Measurements from ENCODE around the gene MMS22L.

Gene MMS22L

GRCh38 chr6:97189767-97190166 is 93.2 kb downstream of the MMS22L start:
- no peak for TF ChIP-seq FOXP2 (optimal IDR thresholded peaks at IDR 0.05; ENCODE audit: borderline replicate concordance, extremely low read depth, extremely low read length, insufficient read depth)
- TF ChIP-seq TAF1 (IDR thresholded peaks at IDR 0.05; ENCODE audit: borderline replicate concordance, insufficient read depth, low read length) = no peak
- TF ChIP-seq REST (IDR thresholded peaks at IDR 0.05; ENCODE audit: insufficient read depth in 1 of 2, low read depth in 2 of 2, low read length in 2 of 2) = no peak
- TF ChIP-seq SIN3A (IDR thresholded peaks at IDR 0.05; ENCODE audit: borderline replicate concordance, insufficient read depth, low read length) = no peak
- no peak for TF ChIP-seq POLR2AphosphoS5 (IDR thresholded peaks at IDR 0.05; ENCODE audit: low read depth, low read length)

- TF ChIP-seq SIN3A (IDR thresholded peaks at IDR 0.05; ENCODE audit: borderline replicate concordance, insufficient read depth, low read length) (no peak), TAF1 (IDR thresholded peaks at IDR 0.05; ENCODE audit: borderline replicate concordance, insufficient read depth, low read length) (no peak), POLR2AphosphoS5 (IDR thresholded peaks at IDR 0.05; ENCODE audit: low read depth, low read length) (no peak), REST (IDR thresholded peaks at IDR 0.05; ENCODE audit: insufficient read depth in 1 of 2, low read depth in 2 of 2, low read length in 2 of 2) (no peak), FOXP2 (optimal IDR thresholded peaks at IDR 0.05; ENCODE audit: borderline replicate concordance, extremely low read depth, extremely low read length, insufficient read depth) (no peak)
These were observed 95.1 kb downstream of the MMS22L start for GRCh38 chr6:97187951-97188350.

- TF ChIP-seq REST (IDR thresholded peaks at IDR 0.05; ENCODE audit: insufficient read depth in 1 of 2, low read depth in 2 of 2, low read length in 2 of 2) (no peak), TAF1 (IDR thresholded peaks at IDR 0.05; ENCODE audit: borderline replicate concordance, insufficient read depth, low read length) (no peak), FOXP2 (optimal IDR thresholded peaks at IDR 0.05; ENCODE audit: borderline replicate concordance, extremely low read depth, extremely low read length, insufficient read depth) (no peak), POLR2AphosphoS5 (IDR thresholded peaks at IDR 0.05; ENCODE audit: low read depth, low read length) (no peak), SIN3A (IDR thresholded peaks at IDR 0.05; ENCODE audit: borderline replicate concordance, insufficient read depth, low read length) (no peak)
These were observed 96.5 kb downstream of the MMS22L start for GRCh38 chr6:97186416-97186999.

- TF ChIP-seq FOXP2 (optimal IDR thresholded peaks at IDR 0.05; ENCODE audit: borderline replicate concordance, extremely low read depth, extremely low read length, insufficient read depth) (no peak), POLR2AphosphoS5 (IDR thresholded peaks at IDR 0.05; ENCODE audit: low read depth, low read length) (no peak), SIN3A (IDR thresholded peaks at IDR 0.05; ENCODE audit: borderline replicate concordance, insufficient read depth, low read length) (no peak), REST (IDR thresholded peaks at IDR 0.05; ENCODE audit: insufficient read depth in 1 of 2, low read depth in 2 of 2, low read length in 2 of 2) (no peak), TAF1 (IDR thresholded peaks at IDR 0.05; ENCODE audit: borderline replicate concordance, insufficient read depth, low read length) (no peak)
These were observed 105.1 kb downstream of the MMS22L start for GRCh38 chr6:97177905-97178304.

Data from PFSK-1 (cell line).